Liver (tissue), 9 donors: ENCODE measurements around the gene KIAA0825. TPM values are rescaled to one million over a fixed set of nuclear protein-coding genes. Genes with fewer than 3 reads are reported as not detected.

ENCODE experiments used
- DNase-seq: peaks from one replicate; pipeline ENCODE4 v3.0.0-alpha.2; 2017; ENCODE audit warnings: low spot score
- H3K27ac ChIP-seq, 2 donors: one replicate each; pipeline ENCODE4 v1.7.0; 2013; ENCODE audit warnings: inconsistent platforms in 2 of 2, low read length in 2 of 2, control low read depth in 1 of 2, low read depth in 1 of 2, mild to moderate bottlenecking in 1 of 2
- H3K27me3 ChIP-seq, 4 donors: one replicate each; pipeline versions ENCODE4 v1.6.1 to v1.7.0; 2013; ENCODE audit warnings: low read length in 3 of 4, inconsistent platforms in 1 of 4, mild to moderate bottlenecking in 1 of 4, moderate library complexity in 1 of 4; ENCODE audit not compliant: control insufficient read depth in 4 of 4, insufficient read depth in 4 of 4
- H3K36me3 ChIP-seq, 4 donors: one replicate each; pipeline versions ENCODE4 v1.6.1 to v1.7.0; 2013; ENCODE audit warnings: low read length in 3 of 4, mild to moderate bottlenecking in 3 of 4, low read depth in 1 of 4, moderate library complexity in 1 of 4; ENCODE audit not compliant: control insufficient read depth in 4 of 4, insufficient read depth in 3 of 4
- H3K4me1 ChIP-seq, 4 donors: one replicate each; pipeline versions ENCODE4 v1.6.1 to v1.7.0; 2013; ENCODE audit warnings: low read length in 3 of 4, mild to moderate bottlenecking in 3 of 4, moderate library complexity in 1 of 4; ENCODE audit not compliant: control insufficient read depth in 4 of 4, insufficient read depth in 4 of 4
- H3K4me3 ChIP-seq, 3 donors: one replicate each; pipeline versions ENCODE4 v1.6.1 to v1.7.0; 2013; ENCODE audit warnings: low read length in 3 of 3, control low read depth in 1 of 3, low read depth in 1 of 3, mild to moderate bottlenecking in 1 of 3
- H3K9ac ChIP-seq, 2 donors: one replicate each; pipeline ENCODE4 v1.7.0; 2013; ENCODE audit warnings: low read length in 2 of 2, mild to moderate bottlenecking in 2 of 2, moderate library complexity in 2 of 2, control low read depth in 1 of 2, low read depth in 1 of 2
- H3K9me3 ChIP-seq, 4 donors: one replicate each; pipeline versions ENCODE4 v1.6.1 to v1.7.0; 2013; ENCODE audit warnings: low read length in 3 of 4; ENCODE audit not compliant: control insufficient read depth in 4 of 4
- ATF3 ChIP-seq: IDR thresholded peaks from 2 replicates; pipeline ENCODE4 v1.6.1; 2016; ENCODE audit warnings: antibody characterized with exemption
- CTCF ChIP-seq: fragments of 150-350 bp; IDR thresholded peaks from 2 replicates; pipeline ENCODE4 v1.5.1; 2017; ENCODE audit warnings: improper control_type of control experiment, low read depth, low read length; ENCODE audit not compliant: missing input control
- EGR1 ChIP-seq, 2 donors: IDR thresholded peaks; 2 replicates each; pipeline ENCODE4 v1.6.1; 2016 to 2018; ENCODE audit warnings: antibody characterized with exemption in 2 of 2, low read depth in 2 of 2
- FOXA1 ChIP-seq: IDR thresholded peaks from 2 replicates; pipeline ENCODE4 v1.6.1; 2016; ENCODE audit warnings: antibody characterized with exemption
- FOXA2 ChIP-seq: IDR thresholded peaks from 2 replicates; pipeline ENCODE4 v1.6.1; 2016; ENCODE audit warnings: antibody characterized with exemption
- GABPA ChIP-seq, 2 donors: IDR thresholded peaks in 1 of 2; conservative IDR thresholded peaks in 1 of 2; 2 replicates each; pipeline ENCODE4 v1.6.1; 2016; ENCODE audit warnings: antibody characterized with exemption in 2 of 2, mild to moderate bottlenecking in 1 of 2, moderate library complexity in 1 of 2
- HNF4A ChIP-seq, 2 donors: conservative IDR thresholded peaks; 2 replicates each; pipeline ENCODE4 v1.6.1; 2016; ENCODE audit warnings: antibody characterized with exemption in 2 of 2, mild to moderate bottlenecking in 2 of 2
- HNF4G ChIP-seq: IDR thresholded peaks from 2 replicates; pipeline ENCODE4 v1.6.1; 2016; ENCODE audit warnings: antibody characterized with exemption
- JUND ChIP-seq, 2 donors: IDR thresholded peaks; 2 replicates each; pipeline ENCODE4 v1.6.1; 2016; ENCODE audit warnings: antibody characterized with exemption in 2 of 2
- MAX ChIP-seq: IDR thresholded peaks from 2 replicates; pipeline ENCODE4 v1.6.1; 2016; ENCODE audit warnings: antibody characterized with exemption
- NR2F2 ChIP-seq: IDR thresholded peaks from 2 replicates; pipeline ENCODE4 v1.6.1; 2016; ENCODE audit warnings: antibody characterized with exemption
- RAD21 ChIP-seq, 2 donors: IDR thresholded peaks; 2 replicates each; pipeline ENCODE4 v1.6.1; 2016; ENCODE audit warnings: antibody characterized with exemption in 2 of 2, mild to moderate bottlenecking in 2 of 2
- REST ChIP-seq: IDR thresholded peaks from 2 replicates; pipeline ENCODE4 v1.6.1; 2016; ENCODE audit warnings: antibody characterized with exemption, mild to moderate bottlenecking
- RXRA ChIP-seq, 2 donors: IDR thresholded peaks; 2 replicates each; pipeline ENCODE4 v1.6.1; 2017 to 2018; ENCODE audit warnings: antibody characterized with exemption in 2 of 2, mild to moderate bottlenecking in 1 of 2
- SP1 ChIP-seq: IDR thresholded peaks from 2 replicates; pipeline ENCODE4 v1.6.1; 2018; ENCODE audit warnings: antibody characterized with exemption, mild to moderate bottlenecking
- TAF1 ChIP-seq: conservative IDR thresholded peaks from 2 replicates; pipeline ENCODE4 v1.6.1; 2016; ENCODE audit warnings: antibody characterized with exemption, mild to moderate bottlenecking
- YY1 ChIP-seq: IDR thresholded peaks from 2 replicates; pipeline ENCODE4 v1.6.1; 2016; ENCODE audit warnings: antibody characterized with exemption, mild to moderate bottlenecking
- ZBTB33 ChIP-seq: IDR thresholded peaks from 2 replicates; pipeline ENCODE4 v1.6.1; 2016; ENCODE audit warnings: antibody characterized with exemption
- WGBS: extraction: QIAGEN DNeasy Blood & Tissue Kit; methylation state at CpG from one replicate; pipeline ENCODE4 v1.1.7; 2013; 5-methylcytosine and 5-hydroxymethylcytosine counted together
- polyA plus RNA-seq, 2 donors: library from polyadenylated mRNA; stranded (reverse) in 1 of 2; unstranded in 1 of 2; fragments of 200-250 nt in 1 of 2; fragments of >200 nt in 1 of 2; fragmentation: Nextera tagmentation in 1 of 2; extraction: Ambion mirVana in 1 of 2; gene quantifications; one replicate each; pipeline versions ENCODE4 v1.2.1 to v1.2.3, GENCODE V29; 2013 to 2015
- total RNA-seq, 2 donors: library from RNA; depleted of rRNA; stranded (reverse); fragments of >200 nt; gene quantifications; one replicate each; pipeline ENCODE4 v1.2.3, GENCODE V29; 2014
- donor health status: healthy.
- donor health status: healthy.
- donor health status: healthy.
- donor health status: healthy.
- donor health status: healthy.

Gene KIAA0825
- total and polyA plus RNA-seq, 4 donors = 0.25 to 3.2 (median 1.2) TPM

- no peak for TF ChIP-seq ZBTB33
- TF ChIP-seq JUND (IDR thresholded peaks at IDR 0.05) = no peak
- no peak for TF ChIP-seq HNF4G
- TF ChIP-seq ATF3 = no peak
- TF ChIP-seq HNF4A (conservative IDR thresholded peaks at IDR 0.05) = no peak
- no peak for TF ChIP-seq RAD21 (IDR thresholded peaks at IDR 0.05)
- TF ChIP-seq NR2F2 = no peak
- no peak for TF ChIP-seq SP1
These were observed 370.1 kb downstream of the KIAA0825 start (continued) for GRCh38 chr5:94248175-94248875.

GRCh38 chr5:94245608-94246007, 372.8 kb downstream of the KIAA0825 start:
- Histone ChIP-seq H3K9me3 (no peaks in the 10 kb centered on the region), H3K27ac (no peak overlapping the region), H3K36me3 (no peaks in the 10 kb centered on the region), H3K4me1 (peaks cover 3 to 15% (median 8%) of the 10 kb centered on the region in 4 donors), H3K27me3 (no peaks in the 10 kb centered on the region), H3K4me3 (no peak overlapping the region), H3K9ac (no peak overlapping the region)
- 88% methylated on average over 4 of the region's 4 CpGs for WGBS
- no peak for TF ChIP-seq NR2F2
- TF ChIP-seq YY1 = no peak
- DNase-seq = no peak

- Histone ChIP-seq H3K9ac (no peak overlapping the region), H3K9me3 (no peaks in the 10 kb centered on the region), H3K4me1 (peaks cover 7 to 22% (median 15%) of the 10 kb centered on the region in 4 donors), H3K27ac (no peak overlapping the region), H3K27me3 (no peaks in the 10 kb centered on the region), H3K36me3 (no peaks in the 10 kb centered on the region), H3K4me3 (no peak overlapping the region)
- TF ChIP-seq TAF1 = no peak
- no peak for TF ChIP-seq HNF4A (conservative IDR thresholded peaks at IDR 0.05)
- TF ChIP-seq YY1 = no peak
- TF ChIP-seq ATF3 = no peak
- no peak for TF ChIP-seq SP1
- TF ChIP-seq NR2F2 = no peak
- TF ChIP-seq EGR1 (IDR thresholded peaks at IDR 0.05; ENCODE audit: low read depth in 2 of 2) = no peak
- TF ChIP-seq FOXA2 = no peak
- TF ChIP-seq REST = no peak
- TF ChIP-seq ZBTB33 = no peak
- no peak for TF ChIP-seq HNF4G
- no peak for TF ChIP-seq GABPA (IDR thresholded peaks at IDR 0.05 in 1 of 2, conservative IDR thresholded peaks at IDR 0.05 in 1 of 2)
- no peak for TF ChIP-seq RXRA (IDR thresholded peaks at IDR 0.05)
- no peak for TF ChIP-seq RAD21 (IDR thresholded peaks at IDR 0.05)
- TF ChIP-seq FOXA1 = no peak
- TF ChIP-seq CTCF = no peak
- TF ChIP-seq MAX = no peak
- TF ChIP-seq JUND (IDR thresholded peaks at IDR 0.05) = no peak
- DNase-seq = no peak
- 56% methylated on average over 1 of the region's 1 CpG for WGBS
These were observed 373.5 kb downstream of the KIAA0825 start for GRCh38 chr5:94244921-94245320.
